HG02763 (cell line): ENCODE results near the gene TBXAS1.
A peak's percentile ranks its signal among the peaks of the same experiment; 100 is the strongest.
"Not testable (repeated sequence)": the region's sequence is repeated elsewhere in the genome, so short reads cannot be mapped to it uniquely, and the experiment has no call there.

Source experiments
- ATAC-seq: cut with Tn5 transposase; IDR thresholded peaks from one replicate; pipeline ENCODE4 v1.9.1; 2021; ENCODE audit warnings: mild to moderate bottlenecking, moderate library complexity; ENCODE audit not compliant: unreplicated experiment

Gene TBXAS1

DNA sequence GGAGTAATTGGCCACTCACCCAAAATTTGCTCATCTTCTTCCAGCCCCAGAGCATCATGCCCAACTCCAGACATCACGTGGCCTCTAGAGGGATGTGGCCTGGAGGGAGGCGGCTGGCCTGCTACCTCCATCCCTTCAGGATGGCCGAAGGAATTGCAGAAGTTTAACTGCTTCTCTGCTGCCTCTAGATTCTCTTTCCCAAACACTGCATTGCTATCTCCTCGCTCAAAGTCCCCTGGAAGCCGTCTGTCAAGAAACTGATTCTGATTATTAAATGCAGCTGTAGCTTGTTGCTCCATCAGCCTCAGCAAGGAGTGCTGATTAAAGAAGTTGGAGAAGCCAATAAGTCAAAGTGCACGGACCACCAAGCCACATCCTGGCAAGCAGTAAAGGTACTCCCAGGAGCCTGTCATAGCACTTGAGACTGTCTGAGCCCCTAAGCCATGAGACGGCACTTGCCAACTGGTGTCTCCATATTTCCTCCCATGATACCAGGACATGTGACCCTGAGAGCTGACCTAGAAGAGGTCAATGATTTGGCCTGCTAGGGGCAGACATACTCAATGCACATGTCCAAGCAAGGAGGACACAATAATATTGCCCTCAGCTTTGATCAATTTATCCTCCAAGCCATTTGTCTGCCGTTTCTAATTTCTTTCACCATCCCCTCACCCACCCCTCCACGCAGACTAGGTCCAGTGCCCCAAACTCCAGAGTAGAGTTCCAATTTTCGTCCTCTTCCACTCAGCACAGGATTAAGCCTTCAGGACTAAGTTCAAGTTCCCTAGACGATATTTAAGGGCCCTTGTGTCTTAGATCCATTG, 84.2 kb downstream of the TBXAS1 start:
- no peak for ATAC-seq

DNA sequence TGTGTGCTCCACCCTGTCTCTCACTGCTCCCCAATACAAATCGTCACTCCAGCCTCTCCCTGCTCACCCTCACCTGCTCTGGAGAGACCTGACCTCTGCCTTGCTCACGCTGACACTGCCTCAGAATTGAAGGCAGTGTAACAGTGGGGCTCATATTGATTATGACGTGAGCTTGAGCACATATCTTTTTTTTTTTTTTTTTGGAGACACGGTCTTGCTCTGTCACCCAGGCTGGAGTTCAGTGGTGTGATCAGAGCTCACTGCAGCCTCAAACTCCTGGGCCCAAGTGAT, 84.7 kb downstream of the TBXAS1 start:
- no peak for ATAC-seq

GRCh38 chr7:139914306-139915267, 85.5 kb downstream of the TBXAS1 start:
- ATAC-seq = no peak

DNA sequence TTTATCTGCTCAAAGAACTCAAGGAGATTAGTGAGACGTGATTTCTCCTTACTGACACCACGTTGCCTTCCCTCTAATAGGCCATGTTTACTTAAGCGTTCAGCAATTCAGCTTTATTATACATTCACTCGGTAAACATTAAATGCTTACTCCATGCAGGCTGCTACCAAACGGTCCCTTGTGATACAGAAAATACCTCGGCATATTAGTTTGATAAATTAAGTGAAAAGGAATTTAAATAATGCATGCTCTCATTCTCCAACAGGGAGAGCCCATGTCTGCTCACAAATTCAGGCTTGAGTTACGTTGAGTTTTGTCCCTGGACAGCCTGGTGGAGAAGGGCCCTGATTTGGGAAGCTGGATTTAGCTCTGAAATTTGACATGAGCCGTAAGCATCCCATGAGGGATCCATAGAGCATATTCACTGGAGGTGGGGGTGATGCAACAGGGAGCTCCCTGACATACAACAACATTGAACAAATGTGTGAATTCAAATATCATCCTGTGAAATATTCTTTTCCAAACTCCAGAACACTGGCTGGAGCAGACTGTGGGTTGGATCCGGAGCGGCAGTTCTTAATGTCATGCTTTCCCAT, 86.3 kb downstream of the TBXAS1 start:
- no peak for ATAC-seq

GRCh38 chr7:139915864-139916716, 87.0 kb downstream of the TBXAS1 start:
- ATAC-seq = peak; percentile 77

- ATAC-seq = peak; percentile 75
These were observed 87.8 kb downstream of the TBXAS1 start for GRCh38 chr7:139916717-139917395.

DNA sequence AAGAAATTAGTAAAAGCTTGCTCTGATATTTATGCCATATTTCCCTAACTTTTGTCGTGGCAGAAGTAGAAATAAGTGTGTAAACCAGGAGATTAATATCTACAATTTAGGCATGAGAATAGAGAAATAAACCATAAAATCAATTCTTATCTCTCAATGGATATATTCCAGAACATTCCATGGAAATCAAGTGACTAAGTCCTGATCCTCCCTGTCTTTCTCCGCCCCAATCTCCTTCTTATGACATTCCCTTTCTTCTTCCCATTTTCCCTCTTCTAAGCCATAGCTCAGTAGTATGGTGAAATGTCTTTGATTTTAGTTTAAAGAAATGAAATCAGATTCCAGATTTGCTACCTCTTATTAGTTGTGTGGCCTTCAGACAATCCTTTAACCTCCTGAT, 88.8 kb downstream of the TBXAS1 start:
- no peak for ATAC-seq

DNA sequence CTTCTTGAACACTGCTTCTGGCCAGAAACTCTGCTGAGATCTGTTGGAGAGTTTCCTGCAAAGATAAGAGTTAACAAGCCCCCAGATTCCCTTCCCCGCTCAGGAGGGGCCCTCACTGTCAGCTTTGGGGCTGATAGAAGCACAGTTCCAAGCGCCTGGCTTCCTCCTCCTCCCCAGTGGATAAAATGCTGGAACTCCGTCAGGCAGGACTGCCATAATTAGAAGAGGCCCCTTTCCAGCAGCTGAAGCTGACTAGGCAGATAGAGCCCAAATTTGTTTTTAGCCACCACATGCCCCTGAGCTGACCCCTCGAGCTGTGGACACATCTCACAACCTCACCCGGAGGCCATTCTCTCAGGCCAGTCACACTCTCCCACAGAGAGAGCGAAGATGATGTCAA, 89.4 kb downstream of the TBXAS1 start:
- no peak for ATAC-seq

- no peak for ATAC-seq
These were observed 94.0 kb downstream of the TBXAS1 start for GRCh38 chr7:139923090-139923489.

DNA sequence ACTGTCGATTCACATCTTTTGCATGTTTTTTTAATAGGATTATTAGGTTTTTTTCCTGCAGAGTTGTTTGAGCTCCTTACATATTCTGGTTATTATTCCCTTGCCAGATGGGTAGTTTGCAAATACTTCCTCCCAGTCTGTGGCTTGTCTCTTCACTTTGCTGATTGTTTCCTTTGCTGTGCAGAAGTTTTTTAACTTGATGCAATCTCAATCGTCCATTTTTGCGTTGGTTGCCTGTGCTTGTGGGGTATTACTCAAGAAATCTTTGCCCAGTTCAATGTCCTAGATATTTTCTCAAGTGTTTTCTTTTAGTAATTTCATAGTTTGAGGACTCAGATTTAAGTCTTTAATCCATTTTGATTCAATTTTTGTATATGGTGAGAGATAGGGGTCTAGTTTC, 95.4 kb downstream of the TBXAS1 start:
- no peak for ATAC-seq

DNA sequence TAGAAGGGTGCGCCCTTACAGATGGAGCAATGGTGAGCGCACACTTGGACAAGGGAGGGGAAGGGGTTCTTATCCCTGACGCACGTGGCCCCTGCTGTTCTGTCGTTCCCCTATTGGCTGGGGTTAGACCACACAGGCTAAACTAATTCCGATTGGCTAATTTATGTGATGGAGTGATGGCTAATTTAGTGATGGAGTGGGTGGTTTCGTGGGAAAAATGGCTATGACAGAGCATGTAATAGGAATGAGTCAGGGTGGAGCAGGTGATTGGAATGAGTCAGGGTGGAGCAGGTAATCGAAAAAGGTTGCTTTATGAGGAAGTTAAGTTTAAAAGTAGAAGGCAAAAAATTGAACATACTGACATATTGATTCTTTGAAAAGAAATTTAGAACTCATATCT, 100.2 kb downstream of the TBXAS1 start:
- not testable (repeated sequence) for ATAC-seq

DNA sequence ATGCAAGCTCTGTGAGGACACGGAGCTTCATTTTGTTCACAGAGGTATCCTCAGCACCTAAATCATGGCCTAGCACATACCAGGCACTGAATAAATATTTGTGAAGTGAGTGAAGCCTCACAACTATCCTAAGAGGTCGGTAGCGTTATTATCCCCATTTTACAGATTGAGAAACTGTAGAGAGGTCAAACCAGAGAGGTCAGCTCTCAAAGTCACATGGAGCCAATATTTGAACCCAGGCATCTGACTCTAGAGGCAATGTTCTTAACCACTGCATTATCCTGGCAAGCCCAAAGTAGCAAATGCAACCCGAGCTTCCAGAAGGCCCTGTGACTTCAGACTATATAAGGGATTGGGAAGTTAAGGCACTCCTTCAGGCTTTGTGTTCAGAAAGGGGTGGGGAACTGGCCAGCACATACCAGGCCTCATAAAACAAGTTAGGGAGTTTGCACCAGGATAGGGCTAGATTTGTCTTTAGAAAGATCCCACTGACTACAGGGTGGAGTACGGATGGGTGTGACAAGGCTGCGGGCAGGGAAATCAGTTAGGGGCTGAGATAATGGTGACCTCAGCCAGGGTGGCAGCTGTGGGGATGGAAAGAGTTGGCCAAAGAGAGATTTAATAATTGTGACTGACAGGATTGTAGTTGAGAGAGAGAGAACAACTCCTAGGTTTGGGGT, 101.4 kb downstream of the TBXAS1 start:
- no peak for ATAC-seq

DNA sequence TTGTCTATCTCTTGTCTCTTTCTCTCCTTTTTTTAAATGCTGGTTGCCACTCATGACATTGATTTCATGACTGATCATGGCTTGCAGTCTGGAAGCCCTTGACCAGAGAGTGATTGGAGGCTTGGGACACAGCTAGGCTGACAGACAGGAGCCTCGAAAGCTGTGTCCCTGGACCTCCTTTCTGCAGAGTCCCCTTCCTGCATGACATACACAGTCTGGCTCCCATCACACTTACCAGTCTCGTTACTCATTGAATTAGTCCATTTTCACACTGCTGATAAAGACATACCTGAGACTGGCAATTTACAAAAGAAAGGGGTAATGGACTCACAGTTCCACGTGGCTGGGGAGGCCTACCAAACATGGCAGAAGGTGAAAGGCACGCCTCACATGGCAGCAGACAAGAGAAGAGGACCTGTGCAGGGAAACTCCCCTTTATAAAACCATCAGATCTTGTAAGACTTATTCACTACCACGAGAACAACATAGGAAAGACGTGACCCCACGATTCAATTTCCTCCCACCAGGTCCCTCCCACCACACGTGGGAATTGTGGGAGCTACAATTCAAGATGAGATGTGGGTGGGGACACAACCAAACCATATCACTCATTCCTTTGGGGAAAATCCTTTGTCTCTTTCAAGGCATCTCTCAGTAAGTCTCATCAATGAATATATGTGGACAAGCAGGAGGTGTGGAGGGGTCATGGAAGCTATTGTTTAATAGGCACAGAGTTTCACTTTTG, 102.3 kb downstream of the TBXAS1 start:
- no peak for ATAC-seq

DNA sequence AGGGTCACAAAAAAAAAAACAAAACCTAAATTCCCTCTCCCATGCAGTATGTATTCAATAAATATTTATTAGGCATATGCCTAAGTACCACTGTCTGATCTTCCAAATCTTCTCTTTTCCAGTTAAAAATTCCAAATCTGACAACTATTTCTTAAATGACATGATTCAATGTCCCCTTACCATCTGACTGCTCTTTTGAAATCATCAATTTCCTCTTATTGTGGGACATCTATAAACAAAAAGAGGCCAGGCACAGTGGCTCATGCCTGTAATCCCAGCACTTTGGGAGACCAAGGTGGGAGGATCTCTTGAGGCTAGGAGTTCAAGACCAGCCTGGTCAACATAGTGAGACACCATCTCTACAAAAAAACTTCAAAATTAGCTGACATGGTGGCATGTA, 103.5 kb downstream of the TBXAS1 start:
- ATAC-seq = no peak

DNA sequence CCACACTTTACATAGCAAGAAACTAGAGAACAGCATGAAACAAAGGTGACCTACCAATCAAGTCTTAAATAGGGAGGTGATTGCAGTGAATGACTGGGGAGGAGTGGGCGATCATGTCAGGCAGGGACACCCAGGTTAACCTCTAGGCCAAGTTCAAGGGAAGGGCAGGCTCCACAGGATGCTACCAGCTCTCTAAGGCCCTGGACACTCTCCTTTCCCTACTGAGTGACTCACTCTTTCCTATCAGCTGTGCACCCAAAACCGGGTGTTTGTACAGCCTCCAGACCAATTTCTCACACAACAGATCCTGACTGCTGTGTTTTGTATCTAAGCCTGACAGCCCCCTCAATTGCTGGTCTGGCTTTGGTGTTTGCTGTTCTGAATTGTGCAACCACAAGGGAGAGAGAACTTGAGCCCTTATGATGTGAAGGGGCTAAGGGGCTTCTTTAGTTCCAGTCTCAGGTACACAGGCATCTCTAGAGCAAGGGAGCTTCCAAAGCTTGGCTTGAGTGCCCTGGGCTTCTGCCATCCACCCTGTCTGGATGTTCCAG, 107.8 kb downstream of the TBXAS1 start:
- no peak for ATAC-seq

GRCh38 chr7:139937715-139938114, 108.7 kb downstream of the TBXAS1 start:
- no peak for ATAC-seq

- no peak for ATAC-seq
These were observed 111.8 kb downstream of the TBXAS1 start for GRCh38 chr7:139940866-139941265.

DNA sequence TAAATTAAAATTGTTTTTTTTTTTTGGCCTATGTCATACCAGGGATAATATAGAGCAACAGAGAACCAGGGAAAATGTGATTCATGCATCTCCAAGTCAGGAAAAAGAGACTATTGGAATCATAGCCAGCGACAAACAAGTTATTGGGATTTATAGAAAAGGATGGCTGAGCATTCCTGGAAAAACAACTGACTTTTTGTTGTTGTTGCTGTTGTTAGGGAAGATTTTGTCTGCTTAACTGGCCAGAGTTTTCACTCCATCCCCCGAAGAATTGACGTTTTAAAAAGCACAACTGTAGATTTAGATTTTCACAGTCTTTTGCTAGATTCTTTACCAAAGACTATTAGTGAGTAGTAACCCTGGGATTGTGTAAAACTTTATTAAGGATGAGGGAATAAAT, 112.4 kb downstream of the TBXAS1 start:
- no peak for ATAC-seq

GRCh38 chr7:139941866-139942265, 112.8 kb downstream of the TBXAS1 start:
- ATAC-seq = no peak
